Amniotic stem cell (primary cell): ENCODE data around the gene C15orf39.

Source experiments
- DNase-seq: peaks from one replicate; lab custom pipeline; 2025; lab: John Stamatoyannopoulos, UW

The C15orf39 gene

GRCh38 chr15:75172284-75172820 lies 29.3 kb upstream of the C15orf39 start:
- DNase-seq: no peak

DNA sequence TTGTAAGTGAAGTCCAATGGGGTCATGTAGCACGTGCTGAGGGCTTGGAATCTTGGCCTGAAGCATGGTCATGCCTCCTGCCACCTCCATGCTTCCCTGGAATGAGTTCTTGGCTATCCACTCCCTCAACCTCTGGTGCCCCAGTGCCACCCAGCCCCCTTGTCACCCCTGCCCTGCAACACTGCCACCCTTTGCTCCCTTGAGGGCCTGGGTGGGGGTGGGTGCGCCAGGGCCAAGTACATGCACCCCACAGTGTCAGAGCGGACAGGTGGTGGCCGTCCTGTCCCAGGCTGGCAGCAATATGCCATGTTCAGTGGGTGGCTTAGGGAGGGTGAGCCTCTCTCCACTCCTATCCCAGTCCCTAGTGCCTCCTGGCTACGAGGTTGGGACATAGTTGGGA lies 27.6 kb upstream of the C15orf39 start:
- no peak for DNase-seq

DNA sequence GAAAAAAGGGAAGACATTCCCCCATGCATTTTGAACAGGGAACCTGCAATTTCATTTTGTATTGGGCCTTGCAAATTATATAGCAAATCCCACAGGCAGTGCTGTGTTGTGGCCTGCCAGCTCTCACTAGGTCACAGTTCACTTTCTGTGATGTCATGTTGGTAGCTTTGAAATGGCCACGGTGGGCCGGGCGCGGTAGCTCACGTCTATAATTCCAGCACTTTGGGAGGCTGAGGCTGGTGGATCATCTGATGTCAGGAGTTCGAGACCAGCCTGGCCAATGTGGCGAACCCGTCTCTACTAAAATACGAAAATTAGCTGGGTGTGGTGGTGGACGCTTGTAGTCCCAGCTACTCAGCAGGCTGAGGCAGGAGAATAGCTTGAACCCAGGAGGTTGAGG lies 27.0 kb upstream of the C15orf39 start:
- no peak for DNase-seq

GRCh38 chr15:75176396-75176761 lies 25.3 kb upstream of the C15orf39 start:
- no peak for DNase-seq

GRCh38 chr15:75177360-75178071 lies 24.2 kb upstream of the C15orf39 start:
- no peak for DNase-seq

GRCh38 chr15:75178171-75178937 lies 23.3 kb upstream of the C15orf39 start:
- DNase-seq: no peak

DNA sequence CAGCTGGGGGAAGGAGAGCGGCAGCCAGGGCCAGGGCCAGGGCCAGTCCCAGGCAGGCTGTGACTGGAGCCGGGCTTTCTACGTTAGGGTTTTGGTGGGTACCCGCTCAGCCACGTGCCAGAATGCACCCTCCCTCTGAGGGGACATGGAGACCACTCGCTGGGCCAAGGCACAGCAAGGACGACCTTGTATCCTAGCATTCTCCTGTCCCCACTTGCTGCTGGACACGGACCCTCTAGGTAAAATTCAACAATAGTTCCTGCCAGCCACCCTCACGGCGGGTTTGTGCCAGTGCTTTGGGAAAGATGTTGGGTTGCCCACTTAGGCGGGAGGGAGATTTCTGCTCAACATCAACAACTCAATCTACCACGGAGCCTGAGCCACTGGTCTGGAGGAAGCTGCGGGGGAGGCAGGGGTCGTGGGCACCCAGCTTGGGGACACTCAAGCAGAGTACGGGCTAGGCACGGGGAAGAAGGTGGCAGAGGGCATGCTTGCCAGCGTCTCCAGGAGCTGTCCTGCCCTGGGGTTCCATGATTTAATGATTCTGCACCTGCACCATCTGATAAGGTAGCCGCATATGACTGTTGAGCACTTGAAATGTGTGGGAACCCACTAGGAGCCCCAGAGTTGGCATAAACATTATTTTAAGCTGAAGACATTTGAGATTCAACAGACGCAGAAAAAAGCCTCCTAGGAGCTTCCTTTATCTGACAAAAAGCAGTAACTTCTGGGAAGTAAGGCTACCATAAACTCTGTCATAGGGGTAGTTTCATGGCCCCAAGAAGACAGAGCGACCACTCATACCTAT lies 22.5 kb upstream of the C15orf39 start:
- no peak for DNase-seq

DNA sequence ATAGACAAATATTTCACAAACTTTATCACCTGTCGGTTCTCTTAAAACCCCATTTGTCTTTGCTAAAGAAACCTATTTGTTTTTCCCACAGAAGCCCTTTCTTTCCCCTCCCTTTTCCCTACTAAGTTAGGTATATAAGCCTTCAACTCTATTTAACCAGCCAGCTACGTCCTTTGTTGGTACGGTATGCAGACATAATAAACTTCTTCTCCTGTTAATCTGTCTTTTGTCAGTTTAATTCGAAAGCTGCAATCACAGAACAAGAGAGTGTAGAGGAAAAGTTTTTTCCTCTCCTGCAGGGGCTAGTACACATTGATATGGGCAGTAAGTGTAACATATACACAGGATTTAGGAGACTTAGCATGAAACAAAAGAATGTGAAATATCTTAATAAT lies 21.9 kb upstream of the C15orf39 start:
- no peak for DNase-seq

GRCh38 chr15:75181780-75182179 lies 19.9 kb upstream of the C15orf39 start:
- DNase-seq: no peak

- DNase-seq: no peak
Measured at GRCh38 chr15:75182187-75183131, 19.2 kb upstream of the C15orf39 start.

GRCh38 chr15:75185271-75186029 lies 16.2 kb upstream of the C15orf39 start:
- no peak for DNase-seq

DNA sequence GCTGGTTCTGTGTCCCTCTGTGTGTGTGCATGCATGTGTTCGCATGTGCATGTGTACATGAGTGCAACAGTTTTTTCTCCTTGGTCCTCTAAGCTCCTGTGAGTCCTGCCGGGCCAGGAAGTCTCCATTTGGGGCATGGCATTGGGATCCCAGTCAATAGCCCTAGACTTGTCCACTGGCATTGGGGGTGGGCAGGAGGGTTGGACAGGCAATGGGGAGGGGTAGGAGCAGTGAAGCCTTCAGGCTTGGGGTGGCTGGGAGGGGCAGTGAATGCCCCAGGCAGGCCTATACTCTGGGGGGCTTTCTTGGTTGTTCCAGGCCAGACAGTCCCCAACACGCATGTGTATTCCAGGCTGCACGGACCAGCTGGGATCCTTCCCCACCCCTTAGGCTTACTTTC lies 15.6 kb upstream of the C15orf39 start:
- no peak for DNase-seq

GRCh38 chr15:75188499-75188898 lies 13.2 kb upstream of the C15orf39 start:
- DNase-seq: no peak

- DNase-seq: no peak
Measured at GRCh38 chr15:75191235-75191634, 10.4 kb upstream of the C15orf39 start.

DNA sequence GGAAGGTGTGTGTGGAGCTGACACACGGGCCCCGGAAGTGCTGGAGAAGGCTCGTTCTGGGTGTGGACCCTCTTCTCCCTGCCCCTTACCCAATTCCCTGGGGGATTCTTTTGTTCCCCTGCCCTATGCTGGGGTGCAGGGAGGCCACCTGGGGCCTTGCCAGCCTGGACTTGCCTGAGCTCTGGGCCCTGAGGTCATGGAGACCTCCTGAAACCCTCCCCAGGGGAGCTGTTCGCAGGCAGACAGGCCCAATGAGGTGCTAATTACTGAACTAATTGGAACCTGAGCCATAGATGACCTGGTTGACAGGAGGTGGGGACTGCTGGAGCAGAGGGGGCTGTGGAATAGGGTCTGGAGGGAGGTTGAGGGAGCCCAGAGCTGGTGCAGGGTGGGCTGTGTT lies 9.4 kb upstream of the C15orf39 start:
- no peak for DNase-seq

GRCh38 chr15:75193272-75193671 lies 8.4 kb upstream of the C15orf39 start:
- no peak for DNase-seq

DNA sequence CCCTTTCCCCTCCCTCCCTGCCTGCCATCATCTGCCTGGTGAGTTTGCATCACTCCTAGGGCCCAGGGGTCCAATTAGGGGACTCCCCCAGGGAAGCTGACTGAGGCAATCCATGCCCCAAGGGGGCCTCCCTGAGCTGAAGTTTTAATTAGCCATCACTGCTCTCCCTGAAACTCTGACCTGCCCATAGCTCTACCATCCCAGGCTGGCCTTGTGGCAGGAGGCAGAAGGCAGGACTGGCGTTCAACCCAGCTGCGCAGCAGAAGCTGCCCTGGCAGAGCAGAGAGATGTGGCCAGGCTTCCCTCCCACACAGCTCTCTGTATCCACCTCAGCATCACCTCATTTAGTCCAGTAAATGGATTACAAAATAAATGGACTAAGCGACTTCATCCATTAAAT lies 7.7 kb upstream of the C15orf39 start:
- DNase-seq: no peak

DNA sequence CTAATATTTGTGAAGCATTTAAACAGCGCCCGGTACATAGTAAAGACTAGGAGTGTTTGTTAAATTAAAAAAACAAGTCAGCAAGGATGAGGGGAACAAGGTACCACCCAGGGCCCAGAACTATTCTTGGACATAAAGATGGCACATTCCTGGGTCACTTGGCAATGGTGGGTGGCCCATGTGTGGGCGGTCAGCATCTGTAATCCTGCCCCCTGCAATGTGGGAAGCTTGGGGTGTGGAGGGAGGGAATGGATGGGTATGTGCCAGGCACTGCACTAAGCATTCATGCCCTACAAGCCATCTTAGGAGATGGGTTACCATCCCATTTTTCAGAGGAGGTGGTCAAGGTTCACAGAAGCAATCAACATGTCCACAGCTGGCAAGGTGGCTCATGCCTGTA lies 7.3 kb upstream of the C15orf39 start:
- no peak for DNase-seq

- no peak for DNase-seq
Measured at GRCh38 chr15:75195122-75195765, 6.4 kb upstream of the C15orf39 start.

DNA sequence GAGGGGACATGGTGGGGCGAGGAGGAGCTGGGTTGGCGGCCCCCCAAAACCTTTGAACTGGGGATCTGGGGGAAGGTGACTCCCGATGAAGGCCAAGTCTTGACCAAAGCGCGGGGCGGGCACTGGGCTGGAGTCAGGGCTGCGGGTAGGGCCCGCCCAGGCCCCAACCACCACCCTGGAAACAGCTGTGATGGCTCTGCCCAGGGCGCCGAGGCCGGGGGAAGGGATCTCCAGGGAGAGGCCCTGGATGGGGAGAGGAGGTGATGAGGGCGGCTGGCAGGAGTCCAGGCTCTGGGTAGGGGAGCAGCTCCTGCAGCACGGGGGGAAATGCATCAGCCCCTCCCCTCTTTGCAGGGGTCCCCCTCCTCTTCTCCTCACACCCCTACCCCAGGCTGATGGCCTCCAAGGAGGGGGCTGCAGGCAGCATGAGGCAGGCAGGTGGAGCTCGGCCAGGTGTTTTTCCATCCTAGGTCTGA lies 5.9 kb upstream of the C15orf39 start:
- no peak for DNase-seq
